H9 (cell line): ENCODE measurements around the gene OSBPL8. TPM values are rescaled to one million over a fixed set of nuclear protein-coding genes. Genes with fewer than 3 reads are reported as not detected.

Experiments used
- DNase-seq: peaks from one replicate; pipeline ENCODE4 v3.0.0-alpha.2; 2017
- H2AFZ ChIP-seq: one replicate; pipeline ENCODE4 v1.6.1; 2013; ENCODE audit warnings: mild to moderate bottlenecking, low read length, control low read depth, moderate library complexity
- H2AK5ac ChIP-seq: 2 replicates; pipeline ENCODE4 v1.6.1; 2013; ENCODE audit warnings: low read length, control low read depth, mixed read lengths; ENCODE audit not compliant: insufficient read length
- H2BK120ac ChIP-seq: one replicate; pipeline ENCODE4 v1.6.1; 2013; ENCODE audit warnings: low read depth, mild to moderate bottlenecking, low read length, control low read depth, inconsistent platforms; ENCODE audit not compliant: poor library complexity, severe bottlenecking
- H2BK12ac ChIP-seq: 2 replicates; pipeline ENCODE4 v1.6.1; 2013; ENCODE audit warnings: low read length, control low read depth, mixed read lengths, low read depth; ENCODE audit not compliant: insufficient read length
- H2BK15ac ChIP-seq: 2 replicates; pipeline ENCODE4 v1.6.1; 2013; ENCODE audit warnings: low read depth, low read length, control low read depth
- H2BK20ac ChIP-seq: one replicate; pipeline ENCODE4 v1.6.1; 2013; ENCODE audit warnings: low read depth, mild to moderate bottlenecking, low read length, control low read depth, inconsistent platforms; ENCODE audit not compliant: poor library complexity, severe bottlenecking
- H2BK5ac ChIP-seq: 2 replicates; pipeline ENCODE4 v1.6.1; 2013; ENCODE audit warnings: low read length, control low read depth, mixed read lengths; ENCODE audit not compliant: insufficient read length
- H3K14ac ChIP-seq: 2 replicates; pipeline ENCODE4 v1.6.1; 2013; ENCODE audit warnings: low read length, control low read depth; ENCODE audit not compliant: insufficient read depth
- H3K18ac ChIP-seq: 2 replicates; pipeline ENCODE4 v1.6.1; 2013; ENCODE audit warnings: low read depth, mild to moderate bottlenecking, mixed read lengths, low read length, control low read depth; ENCODE audit not compliant: insufficient read length
- H3K23ac ChIP-seq: 2 replicates; pipeline ENCODE4 v1.6.1; 2013; ENCODE audit warnings: low read length, control low read depth, mixed read lengths, low read depth; ENCODE audit not compliant: insufficient read length
- H3K23me2 ChIP-seq: 2 replicates; pipeline ENCODE4 v1.6.1; 2013; ENCODE audit warnings: low read depth, mild to moderate bottlenecking, mixed read lengths, low read length, control low read depth; ENCODE audit not compliant: insufficient read length, poor library complexity, severe bottlenecking
- H3K27ac ChIP-seq: 2 replicates; pipeline ENCODE4 v1.5.1; 2013; ENCODE audit warnings: low read length, control low read depth, mixed read lengths, low read depth; ENCODE audit not compliant: insufficient read length
- H3K27me3 ChIP-seq: 2 replicates; pipeline ENCODE4 v1.6.1; 2013; ENCODE audit warnings: low read length, control low read depth, inconsistent platforms; ENCODE audit not compliant: insufficient read depth
- H3K4ac ChIP-seq: 2 replicates; pipeline ENCODE4 v1.6.1; 2013; ENCODE audit warnings: low read depth, mild to moderate bottlenecking, control low read depth, inconsistent platforms, low read length, moderate library complexity
- H3K4me1 ChIP-seq: 2 replicates; pipeline ENCODE4 v1.6.1; 2013; ENCODE audit warnings: low read length, control low read depth, inconsistent platforms; ENCODE audit not compliant: insufficient read depth
- H3K4me2 ChIP-seq: 2 replicates; pipeline ENCODE4 v1.6.1; 2013; ENCODE audit warnings: low read length, control low read depth, mixed read lengths; ENCODE audit not compliant: insufficient read length, insufficient read depth
- H3K56ac ChIP-seq: 2 replicates; pipeline ENCODE4 v1.6.1; 2013; ENCODE audit warnings: low read depth, mild to moderate bottlenecking, mixed read lengths, low read length, control low read depth; ENCODE audit not compliant: insufficient read length
- H3K79me1 ChIP-seq: 2 replicates; pipeline ENCODE4 v1.6.1; 2013; ENCODE audit warnings: low read depth, mild to moderate bottlenecking, moderate library complexity, low read length, control low read depth, inconsistent platforms; ENCODE audit not compliant: insufficient read depth, poor library complexity, severe bottlenecking
- H3K79me2 ChIP-seq: 2 replicates; pipeline ENCODE4 v1.6.1; 2013; ENCODE audit warnings: low read length, control low read depth, inconsistent platforms; ENCODE audit not compliant: insufficient read depth
- H3K9ac ChIP-seq: 2 replicates; pipeline ENCODE4 v1.6.1; 2013; ENCODE audit warnings: low read length, control low read depth, mixed read lengths; ENCODE audit not compliant: insufficient read length; ENCODE audit errors: extremely low read depth
- H3K9me3 ChIP-seq: one replicate; pipeline ENCODE4 v1.6.1; 2013; ENCODE audit warnings: low read depth, low read length, inconsistent platforms; ENCODE audit not compliant: control insufficient read depth
- H3T11ph ChIP-seq: one replicate; pipeline ENCODE4 v1.6.1; 2013; ENCODE audit warnings: mild to moderate bottlenecking, low read length, control low read depth, inconsistent platforms
- H4K20me1 ChIP-seq: one replicate; pipeline ENCODE4 v1.6.1; 2013; ENCODE audit not compliant: control insufficient read depth, insufficient read length, insufficient read depth
- H4K5ac ChIP-seq: 2 replicates; pipeline ENCODE4 v1.6.1; 2013; ENCODE audit warnings: low read depth, mild to moderate bottlenecking, mixed read lengths, low read length, control low read depth; ENCODE audit not compliant: insufficient read length
- H4K8ac ChIP-seq: replicated peaks from 2 replicates; pipeline ENCODE4 v1.6.1; 2013; ENCODE audit warnings: low read length, control low read depth, mixed read lengths, low read depth; ENCODE audit not compliant: insufficient read length
- H4K91ac ChIP-seq: 2 replicates; pipeline ENCODE4 v1.6.1; 2013; ENCODE audit warnings: low read depth, mild to moderate bottlenecking, moderate library complexity, mixed read lengths, low read length, control low read depth; ENCODE audit not compliant: insufficient read length
- H3K27ac Mint-ChIP-seq, 3 experiments: 2 replicates in 2 of 3; 3 replicates in 1 of 3; pipeline ENCODE4 v1.8.0; 2020 to 2021; ENCODE audit warnings: mixed read lengths in 3 of 3, mild to moderate bottlenecking in 1 of 3, moderate library complexity in 1 of 3
- H3K27me3 Mint-ChIP-seq: 2 replicates; pipeline ENCODE4 v1.8.0; 2021; ENCODE audit warnings: low read depth, mild to moderate bottlenecking, moderate library complexity, mixed read lengths
- H3K36me3 Mint-ChIP-seq, 3 experiments: 2 replicates in 2 of 3; 3 replicates in 1 of 3; pipeline ENCODE4 v1.8.0; 2020 to 2021; ENCODE audit warnings: low read depth in 3 of 3, mixed read lengths in 3 of 3; ENCODE audit not compliant: insufficient read depth in 1 of 3
- H3K4me1 Mint-ChIP-seq, 2 experiments: 2 replicates each; pipeline ENCODE4 v1.8.0; 2020; ENCODE audit warnings: mixed read lengths in 2 of 2
- H3K4me3 Mint-ChIP-seq, 2 experiments: 2 replicates in 1 of 2; 3 replicates in 1 of 2; pipeline ENCODE4 v1.8.0; 2020 to 2021; ENCODE audit warnings: mild to moderate bottlenecking in 2 of 2, mixed read lengths in 2 of 2, moderate library complexity in 1 of 2
- H3K9me3 Mint-ChIP-seq, 2 experiments: 2 replicates in 1 of 2; 3 replicates in 1 of 2; pipeline ENCODE4 v1.8.0; 2020; ENCODE audit warnings: mild to moderate bottlenecking in 2 of 2, mixed read lengths in 2 of 2, moderate library complexity in 1 of 2
- total RNA-seq: library from RNA; stranded (reverse); gene quantifications from 2 replicates; pipeline ENCODE4 v1.2.1, GENCODE V29; 2021
- TF ChIP-seq, protein P1 (sequence below): fragments of 200-600 bp; sonication (generic); conservative IDR thresholded peaks from 3 replicates; pipeline ENCODE4 v1.8.0; 2021; ENCODE audit warnings: antibody characterized with exemption, mild to moderate bottlenecking

The OSBPL8 gene
- total RNA-seq, 1 experiment from 2014 or later: 61.2 TPM

DNA sequence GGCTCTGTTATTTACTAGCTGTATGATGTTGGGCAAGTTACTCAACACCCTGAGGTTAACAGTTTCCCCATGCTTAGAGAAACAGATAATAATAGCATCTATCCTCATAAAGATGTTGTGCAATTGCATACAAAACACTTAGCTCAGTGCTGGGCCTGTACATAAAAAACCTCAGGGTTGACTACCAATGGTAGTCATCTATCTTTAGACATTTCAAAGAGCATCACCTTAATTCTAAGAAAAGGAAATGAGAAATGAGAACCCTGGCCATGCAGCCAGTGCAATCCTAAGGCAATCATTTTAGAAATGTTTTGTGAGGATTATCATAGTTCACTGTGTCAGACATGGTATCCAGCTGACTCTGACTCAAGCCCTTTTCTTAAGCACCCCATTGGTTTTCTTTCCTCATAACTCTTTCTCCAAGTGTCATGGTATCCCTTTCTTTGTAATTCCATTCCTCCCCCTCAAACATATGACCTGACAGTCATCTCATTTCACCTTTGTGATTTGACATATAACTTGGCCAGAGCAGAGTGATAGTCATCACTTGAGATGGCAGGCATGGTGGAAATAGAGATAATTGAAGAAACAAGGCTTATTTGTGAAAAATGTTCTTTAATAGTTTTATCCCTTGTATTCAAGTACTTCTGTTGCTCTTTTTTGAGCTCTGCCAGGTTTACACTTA is 29.5 kb upstream of the OSBPL8 start:
- Histone ChIP-seq H3K9ac (no peak overlapping the region), H2BK20ac (no peak overlapping the region), H4K91ac (no peak overlapping the region), H4K20me1 (no peaks in the 10 kb centered on the region), H3K23ac (no peak overlapping the region), H3K14ac (no peak overlapping the region), H3K23me2 (no peaks in the 10 kb centered on the region), H2BK120ac (no peak overlapping the region), H3K27ac (no peak overlapping the region), H3K79me2 (no peaks in the 10 kb centered on the region), H3T11ph (no peak overlapping the region), H3K56ac (no peak overlapping the region), H2BK5ac (no peak overlapping the region), H3K4me2 (no peak overlapping the region), H3K4ac (no peak overlapping the region), H2AK5ac (no peak overlapping the region), H2BK15ac (no peak overlapping the region), H3K18ac (no peak overlapping the region), H3K79me1 (no peaks in the 10 kb centered on the region), H4K8ac (no peak overlapping the region), H2BK12ac (no peak overlapping the region), H3K27me3 (no peaks in the 10 kb centered on the region), H4K5ac (no peak overlapping the region), H3K9me3 (no peaks in the 10 kb centered on the region), H3K4me1 (no peaks in the 10 kb centered on the region), H2AFZ (no peak overlapping the region)
- no peaks in the 10 kb centered on the region for H3K4me1 Mint-ChIP-seq
- no peaks in the 10 kb centered on the region for H3K27me3 Mint-ChIP-seq
- no peak for DNase-seq
- no peaks in the 10 kb centered on the region; a peak in 3 of 5 replicates for H3K9me3 Mint-ChIP-seq
- H3K27ac Mint-ChIP-seq: no peak overlapping the region
- H3K4me3 Mint-ChIP-seq: no peak overlapping the region
- H3K36me3 Mint-ChIP-seq: no peaks in the 10 kb centered on the region
- TF ChIP-seq, protein P1, sequence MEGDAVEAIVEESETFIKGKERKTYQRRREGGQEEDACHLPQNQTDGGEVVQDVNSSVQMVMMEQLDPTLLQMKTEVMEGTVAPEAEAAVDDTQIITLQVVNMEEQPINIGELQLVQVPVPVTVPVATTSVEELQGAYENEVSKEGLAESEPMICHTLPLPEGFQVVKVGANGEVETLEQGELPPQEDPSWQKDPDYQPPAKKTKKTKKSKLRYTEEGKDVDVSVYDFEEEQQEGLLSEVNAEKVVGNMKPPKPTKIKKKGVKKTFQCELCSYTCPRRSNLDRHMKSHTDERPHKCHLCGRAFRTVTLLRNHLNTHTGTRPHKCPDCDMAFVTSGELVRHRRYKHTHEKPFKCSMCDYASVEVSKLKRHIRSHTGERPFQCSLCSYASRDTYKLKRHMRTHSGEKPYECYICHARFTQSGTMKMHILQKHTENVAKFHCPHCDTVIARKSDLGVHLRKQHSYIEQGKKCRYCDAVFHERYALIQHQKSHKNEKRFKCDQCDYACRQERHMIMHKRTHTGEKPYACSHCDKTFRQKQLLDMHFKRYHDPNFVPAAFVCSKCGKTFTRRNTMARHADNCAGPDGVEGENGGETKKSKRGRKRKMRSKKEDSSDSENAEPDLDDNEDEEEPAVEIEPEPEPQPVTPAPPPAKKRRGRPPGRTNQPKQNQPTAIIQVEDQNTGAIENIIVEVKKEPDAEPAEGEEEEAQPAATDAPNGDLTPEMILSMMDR: no peak
